Chondrocyte (in vitro differentiated cells): ENCODE measurements around the gene LMF2. TPM values are rescaled to one million over a fixed set of nuclear protein-coding genes. Genes with fewer than 3 reads are reported as not detected.
A peak's percentile ranks its signal among the peaks of the same experiment; 100 is the strongest.

Experiments
- DNase-seq: peaks from one replicate; pipeline ENCODE4 v3.0.0; 2021; ENCODE audit warnings: mixed read lengths, low spot score
- H3K27ac Mint-ChIP-seq: one replicate; pipeline ENCODE4 v1.8.0; 2021; ENCODE audit warnings: mild to moderate bottlenecking, moderate library complexity, mixed read lengths; ENCODE audit not compliant: unreplicated experiment
- H3K27me3 Mint-ChIP-seq: 2 replicates; pipeline ENCODE4 v1.8.0; 2021; ENCODE audit warnings: low read depth, mixed read lengths
- H3K36me3 Mint-ChIP-seq: 2 replicates; pipeline ENCODE4 v1.8.0; 2021; ENCODE audit warnings: low read depth, mixed read lengths
- H3K4me1 Mint-ChIP-seq: 2 replicates; pipeline ENCODE4 v1.8.0; 2021; ENCODE audit warnings: low read depth, mild to moderate bottlenecking, mixed read lengths
- H3K4me3 Mint-ChIP-seq: one replicate; pipeline ENCODE4 v1.8.0; 2021; ENCODE audit warnings: mild to moderate bottlenecking, moderate library complexity, mixed read lengths; ENCODE audit not compliant: unreplicated experiment
- H3K9me3 Mint-ChIP-seq: 2 replicates; pipeline ENCODE4 v1.8.0; 2021; ENCODE audit warnings: low read depth, mixed read lengths
- CTCF ChIP-seq: fragments of 200-600 bp; sonication (generic); IDR thresholded peaks from 2 replicates; pipeline ENCODE4 v1.5.0; 2021; ENCODE audit warnings: antibody characterized with exemption, mild to moderate bottlenecking, moderate library complexity
- total RNA-seq: library from RNA; stranded (reverse); gene quantifications from 3 replicates; pipeline ENCODE4 v1.2.1, GENCODE V29; 2021

The LMF2 gene
- total RNA-seq, 1 donor from 2014 or later: 120 TPM

- Mint-ChIP-seq H3K27me3 (no peaks in the 10 kb centered on the region), H3K36me3 (no peaks in the 10 kb centered on the region), H3K4me3 (no peak overlapping the region), H3K4me1 (peaks cover 31% of the 10 kb centered on the region), H3K9me3 (no peaks in the 10 kb centered on the region), H3K27ac (peak overlapping the region; percentile 74)
- DNase-seq: no peak
- no peak for TF ChIP-seq CTCF
Observed at GRCh38 chr22:50532824-50533796, 25.6 kb upstream of the LMF2 start.

- Mint-ChIP-seq H3K4me1 (peaks cover 41% of the 10 kb centered on the region), H3K9me3 (no peaks in the 10 kb centered on the region), H3K4me3 (peak overlapping the region; percentile 75), H3K27ac (peak overlapping the region; percentile 51), H3K27me3 (no peaks in the 10 kb centered on the region), H3K36me3 (no peaks in the 10 kb centered on the region)
- no peak for DNase-seq
- no peak for TF ChIP-seq CTCF
Observed at GRCh38 chr22:50531962-50532674, 24.6 kb upstream of the LMF2 start.

GRCh38 chr22:50531546-50531961, 24.1 kb upstream of the LMF2 start:
- Mint-ChIP-seq H3K27ac (no peak overlapping the region), H3K36me3 (no peaks in the 10 kb centered on the region), H3K27me3 (no peaks in the 10 kb centered on the region), H3K9me3 (no peaks in the 10 kb centered on the region), H3K4me3 (peak overlapping the region; percentile 75), H3K4me1 (peaks cover 47% of the 10 kb centered on the region)
- peak; percentile 19 for TF ChIP-seq CTCF
- no peak for DNase-seq

- H3K27me3 Mint-ChIP-seq: no peaks in the 10 kb centered on the region
Observed at GRCh38 chr22:50530877-50531545, 23.5 kb upstream of the LMF2 start.

More at GRCh38 chr22:50530877-50531545, 23.5 kb upstream of the LMF2 start:
- Mint-ChIP-seq H3K36me3 (no peaks in the 10 kb centered on the region), H3K4me1 (peaks cover 47% of the 10 kb centered on the region), H3K9me3 (no peaks in the 10 kb centered on the region), H3K4me3 (peak overlapping the region; percentile 75), H3K27ac (peak overlapping the region; percentile 82)
- no peak for TF ChIP-seq CTCF
- DNase-seq: no peak
